NCI-H345 treated with DMSO at 0.1 percent for 48 hours (cell line): ENCODE measurements around the gene MTMR11.
A peak's percentile ranks its signal among the peaks of the same experiment; 100 is the strongest.
"Not testable (repeated sequence)": the region's sequence is repeated elsewhere in the genome, so short reads cannot be mapped to it uniquely, and the experiment has no call there.

Experiments
- DNase-seq: peaks from one replicate; lab custom pipeline; 2025; ENCODE audit not compliant: unreplicated experiment; lab: John Stamatoyannopoulos, UW

Gene MTMR11, protein sequence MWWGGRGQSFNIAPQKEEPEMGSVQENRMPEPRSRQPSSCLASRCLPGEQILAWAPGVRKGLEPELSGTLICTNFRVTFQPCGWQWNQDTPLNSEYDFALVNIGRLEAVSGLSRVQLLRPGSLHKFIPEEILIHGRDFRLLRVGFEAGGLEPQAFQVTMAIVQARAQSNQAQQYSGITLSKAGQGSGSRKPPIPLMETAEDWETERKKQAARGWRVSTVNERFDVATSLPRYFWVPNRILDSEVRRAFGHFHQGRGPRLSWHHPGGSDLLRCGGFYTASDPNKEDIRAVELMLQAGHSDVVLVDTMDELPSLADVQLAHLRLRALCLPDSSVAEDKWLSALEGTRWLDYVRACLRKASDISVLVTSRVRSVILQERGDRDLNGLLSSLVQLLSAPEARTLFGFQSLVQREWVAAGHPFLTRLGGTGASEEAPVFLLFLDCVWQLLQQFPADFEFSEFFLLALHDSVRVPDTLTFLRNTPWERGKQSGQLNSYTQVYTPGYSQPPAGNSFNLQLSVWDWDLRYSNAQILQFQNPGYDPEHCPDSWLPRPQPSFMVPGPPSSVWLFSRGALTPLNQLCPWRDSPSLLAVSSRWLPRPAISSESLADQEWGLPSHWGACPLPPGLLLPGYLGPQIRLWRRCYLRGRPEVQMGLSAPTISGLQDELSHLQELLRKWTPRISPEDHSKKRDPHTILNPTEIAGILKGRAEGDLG

DNA sequence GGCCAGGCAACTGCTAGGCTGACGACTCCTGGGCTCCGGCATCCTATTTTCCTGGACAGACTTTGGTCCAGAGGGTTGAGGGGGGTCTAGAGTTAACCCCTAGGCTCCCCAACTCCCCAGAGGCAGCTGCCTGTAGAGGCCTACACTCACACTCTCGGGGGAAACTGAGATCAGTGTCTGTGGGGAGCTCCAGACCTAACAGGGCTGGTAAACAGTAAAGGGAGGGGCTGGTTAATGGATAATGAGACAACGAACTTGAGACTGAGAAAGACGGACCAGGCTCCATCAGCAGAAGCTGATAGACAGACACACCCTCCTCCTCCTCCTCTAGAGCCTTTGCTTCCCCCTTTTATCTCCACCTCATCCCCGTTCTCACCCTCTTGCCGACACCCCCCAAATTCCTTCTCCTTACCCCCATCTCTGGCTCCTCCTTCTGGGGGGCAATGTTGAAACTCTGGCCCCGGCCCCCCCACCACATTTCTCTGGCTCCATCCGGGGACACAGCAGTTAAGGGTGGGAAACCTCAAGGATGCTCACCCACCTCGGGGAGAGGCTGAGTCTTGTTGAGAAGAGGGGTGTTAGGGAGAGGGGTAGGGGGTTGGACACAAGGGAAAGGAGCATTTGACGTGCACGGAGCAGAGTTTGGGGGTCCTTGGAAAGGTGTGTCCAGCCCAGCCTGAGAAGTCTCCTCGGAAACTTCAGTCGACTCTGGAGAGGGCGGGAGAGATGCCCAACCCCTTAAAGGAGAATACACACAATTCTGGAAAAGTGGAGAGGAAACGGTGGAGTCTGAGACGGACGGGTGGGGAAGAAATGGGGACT, at the start of gene MTMR11:
Gene MTMR11, minus strand, starts transcription at position 710 of the 822 bp plus-strand sequence. Its CDS starts 232 bp downstream, at position 478.
- no peak for DNase-seq

DNA sequence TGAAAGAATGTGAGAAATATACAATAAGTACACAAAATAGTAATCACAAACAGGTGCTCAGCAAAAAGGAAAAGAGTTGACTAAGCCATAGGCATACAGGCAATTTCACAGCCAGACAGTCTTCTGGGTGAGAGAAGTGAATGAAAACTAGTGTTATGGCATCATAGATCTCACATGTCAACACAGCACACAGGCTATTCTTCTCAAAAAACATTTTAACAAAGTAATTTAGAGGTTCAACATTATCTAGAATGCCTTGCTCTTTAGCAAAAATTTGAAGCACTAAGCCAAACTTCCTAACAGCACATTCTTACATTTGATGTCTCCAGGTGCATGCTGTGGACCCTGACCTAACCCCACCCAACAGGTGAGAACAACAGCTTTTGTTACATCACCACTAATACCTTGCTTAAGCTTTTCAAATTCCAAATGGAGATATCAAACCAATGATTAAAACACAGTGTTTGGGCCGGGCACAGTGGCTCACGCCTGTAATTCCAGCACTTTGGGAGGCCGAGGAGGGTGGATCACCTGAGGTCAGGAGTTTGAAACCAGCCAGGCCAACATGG, 43.4 kb upstream of the MTMR11 start:
- DNase-seq = no peak

DNA sequence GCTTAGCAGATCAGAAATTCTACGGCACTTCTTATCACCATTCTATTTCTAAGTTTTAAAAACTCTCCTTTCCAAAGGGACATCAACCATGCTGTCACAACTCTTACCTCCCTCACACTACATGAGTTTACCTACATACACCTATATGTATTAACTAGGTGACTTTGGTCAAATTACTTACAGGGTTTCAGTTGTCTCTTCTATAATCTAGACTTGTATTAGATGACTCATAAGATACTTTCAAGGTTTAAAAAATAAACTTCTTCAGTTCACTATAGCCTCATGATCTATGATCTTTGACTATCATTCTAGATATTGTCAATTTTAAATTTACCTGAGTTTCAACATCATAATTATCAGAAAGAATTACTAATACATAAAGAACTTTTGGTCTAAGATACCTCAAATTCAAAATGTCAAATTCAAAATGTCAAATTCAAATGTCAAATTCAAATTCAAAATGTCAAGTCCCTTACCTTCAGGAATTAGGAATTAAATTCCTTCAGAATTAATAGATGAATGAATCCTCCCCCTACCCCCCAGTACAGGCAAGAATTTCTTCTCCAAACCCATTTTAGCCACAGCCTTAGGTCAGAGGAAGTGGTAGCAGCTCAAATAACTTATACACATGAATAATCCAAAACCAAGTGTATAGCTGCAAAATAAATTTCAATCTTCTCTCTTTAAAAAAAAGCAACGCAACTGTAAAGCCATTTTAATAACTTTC, 42.7 kb upstream of the MTMR11 start:
- no peak for DNase-seq

DNA sequence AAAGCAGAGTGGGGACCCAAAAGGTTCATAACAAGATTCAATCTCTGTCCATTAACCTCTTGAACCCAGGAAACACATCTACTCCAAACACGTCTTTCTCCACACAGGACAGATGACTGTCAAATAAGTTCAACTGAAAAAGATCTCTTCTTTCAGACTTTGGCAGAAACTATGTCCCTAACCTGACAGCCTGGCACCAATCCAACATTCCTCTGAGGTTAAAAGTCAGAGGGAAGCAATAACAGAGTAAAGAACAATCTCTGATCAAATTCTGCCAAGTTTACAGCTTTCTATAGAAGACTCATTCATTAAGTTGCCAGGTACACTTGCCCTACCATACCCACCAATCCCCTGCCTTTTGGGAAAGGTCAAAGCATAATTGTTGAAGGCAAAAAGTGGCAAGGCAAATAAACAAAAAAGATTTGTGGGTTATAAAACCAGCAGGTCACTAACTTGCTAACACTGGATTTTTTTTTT, 41.9 kb upstream of the MTMR11 start:
- DNase-seq = no peak

DNA sequence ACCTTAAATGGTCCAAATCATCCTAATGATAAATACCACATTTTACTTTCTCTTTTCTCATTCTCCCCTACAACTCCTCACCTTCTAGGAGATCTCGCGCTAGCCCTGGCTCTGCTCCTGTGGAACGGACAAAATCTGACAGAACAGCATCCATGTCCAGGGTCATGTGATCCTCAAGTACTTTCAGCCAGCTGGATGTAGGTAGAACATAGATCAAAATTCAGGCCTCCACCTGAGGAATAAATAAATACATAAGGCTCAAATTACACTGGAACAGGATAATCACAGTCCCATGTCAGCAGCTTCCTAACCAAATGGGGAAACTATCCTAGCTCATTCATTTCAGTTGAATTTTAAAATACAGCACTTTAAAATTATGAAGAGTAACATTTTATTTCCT, 40.7 kb upstream of the MTMR11 start:
- peak; percentile 85 for DNase-seq

DNA sequence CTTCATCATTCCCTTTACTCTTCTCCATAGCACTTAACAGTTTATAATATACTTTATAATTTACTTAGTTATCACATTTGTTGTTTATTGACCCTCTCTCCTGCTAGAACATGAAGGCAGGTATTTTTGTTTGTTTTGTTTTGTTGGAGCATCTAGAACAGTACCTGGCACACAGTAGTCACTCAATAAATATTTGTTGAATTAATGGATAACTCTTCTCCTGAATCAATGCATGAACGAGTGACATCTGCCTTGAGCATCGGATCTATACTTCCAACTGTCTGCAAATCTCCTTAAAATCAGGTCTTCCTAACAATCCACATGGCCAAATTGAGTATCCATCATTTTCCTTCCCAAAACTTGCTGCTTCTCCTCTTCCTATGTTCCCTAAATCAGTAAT, 35.9 kb upstream of the MTMR11 start:
- DNase-seq = no peak

DNA sequence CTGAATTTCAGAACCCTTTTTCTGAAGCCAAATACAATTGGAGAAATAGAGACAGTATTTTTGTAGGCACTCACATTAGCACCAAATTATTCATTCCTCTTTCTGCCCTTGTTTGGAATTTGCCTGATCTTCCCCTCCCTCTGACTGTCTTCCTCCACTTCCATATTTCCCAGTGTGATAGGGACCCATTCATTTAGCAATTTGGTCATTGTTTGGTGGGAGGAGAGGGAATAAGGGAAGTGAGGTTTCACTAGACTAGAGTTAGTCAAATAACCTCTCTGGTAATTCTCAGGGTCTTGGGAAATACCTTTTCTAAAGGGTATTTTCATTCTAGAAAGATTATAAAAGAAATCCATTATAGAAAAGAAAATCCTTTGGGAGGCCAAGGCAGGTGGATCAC, 31.0 kb upstream of the MTMR11 start:
- DNase-seq = no peak

DNA sequence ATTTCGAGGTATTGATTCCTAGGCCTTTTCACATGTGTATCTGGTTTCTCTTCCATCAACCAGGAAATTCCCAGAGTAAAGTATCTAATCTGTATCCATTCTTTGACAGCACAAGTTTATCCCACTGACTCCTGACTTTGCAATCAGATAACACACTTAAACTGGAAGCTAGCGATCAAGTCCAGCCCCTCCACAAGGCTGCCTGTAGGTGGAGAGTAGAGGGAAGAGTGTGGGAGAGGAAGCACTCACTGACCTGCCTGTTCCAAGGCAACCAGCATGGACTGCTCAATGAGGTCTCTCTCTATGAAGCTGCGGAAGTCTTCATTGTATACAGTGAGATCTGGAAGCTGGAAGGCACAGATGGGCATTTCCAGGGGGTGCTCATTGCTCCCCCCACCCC, 30.4 kb upstream of the MTMR11 start:
- DNase-seq = no peak

DNA sequence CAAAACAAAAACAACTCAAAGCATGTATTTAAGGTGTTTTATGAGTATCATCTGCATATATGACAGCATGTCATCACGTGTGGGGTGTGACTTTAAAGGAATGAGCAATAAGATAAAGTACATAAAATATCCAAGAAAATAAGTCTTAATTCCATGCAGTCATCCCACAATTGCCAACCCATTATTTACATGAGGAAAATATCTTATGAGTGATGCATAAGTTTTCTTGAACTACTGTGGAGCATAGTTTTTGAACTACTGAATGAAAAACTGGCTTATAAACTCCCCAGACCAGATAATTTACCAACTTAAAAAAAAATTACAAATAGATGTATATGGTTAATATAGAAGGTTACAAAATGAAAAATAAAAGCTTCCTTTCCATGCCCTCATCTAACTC, 29.7 kb upstream of the MTMR11 start:
- DNase-seq = no peak

DNA sequence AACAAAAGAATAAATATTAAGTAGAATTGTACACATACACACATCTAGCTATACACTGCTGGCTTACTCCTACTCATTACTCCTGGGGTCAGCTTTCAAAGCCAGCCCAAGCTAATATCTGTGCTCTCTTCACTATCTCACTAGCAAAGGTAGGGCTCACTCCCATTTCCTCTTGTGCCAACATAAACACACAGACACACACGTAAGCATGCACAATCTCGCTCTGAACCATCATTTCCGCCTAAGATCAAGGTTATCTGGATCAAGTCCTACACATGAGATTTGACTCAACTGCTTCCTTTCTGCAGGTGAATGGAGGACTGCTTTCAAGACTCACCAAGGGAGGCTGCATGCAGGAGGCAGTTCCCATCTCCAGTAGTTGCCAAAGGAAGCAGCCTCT, 28.8 kb upstream of the MTMR11 start:
- DNase-seq = no peak

DNA sequence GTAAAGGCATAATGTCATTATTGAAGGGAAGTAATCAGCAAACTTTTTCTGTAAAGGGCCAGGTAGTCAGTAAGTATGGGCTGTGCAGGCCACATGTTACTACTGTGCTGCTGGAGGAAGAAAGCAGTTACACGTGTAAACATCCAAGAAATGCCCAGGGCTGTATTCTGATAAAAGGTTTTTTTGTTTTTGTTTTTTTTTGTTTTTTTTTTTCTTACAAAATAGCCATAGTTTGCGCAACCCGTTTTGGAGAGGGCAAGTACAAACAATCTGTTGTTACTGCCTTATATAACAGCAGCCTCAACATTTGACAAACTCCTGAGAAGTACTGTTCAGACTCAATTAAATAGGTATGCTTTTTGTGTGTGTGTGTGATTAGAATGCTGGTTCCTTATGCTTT, 26.7 kb upstream of the MTMR11 start:
- DNase-seq = no peak

DNA sequence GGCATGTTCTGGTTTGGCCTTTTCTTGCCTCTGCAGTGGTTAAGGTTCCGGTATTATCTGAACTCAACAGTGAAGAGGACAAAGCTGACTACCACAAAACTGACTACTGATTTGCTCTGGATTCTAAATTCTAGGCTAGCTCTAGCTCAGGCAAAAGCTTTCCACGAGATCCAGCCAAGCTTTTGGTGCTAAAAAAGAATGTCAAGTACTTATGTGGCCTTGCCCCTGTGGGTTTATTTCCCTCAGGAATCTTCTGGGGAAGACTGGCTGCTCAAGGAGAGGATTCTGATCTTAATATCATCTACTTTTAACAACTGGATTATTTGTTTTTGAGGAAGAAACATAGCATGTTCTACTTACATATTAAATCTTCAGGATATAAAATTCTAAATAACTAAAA, 26.1 kb upstream of the MTMR11 start:
- no peak for DNase-seq

DNA sequence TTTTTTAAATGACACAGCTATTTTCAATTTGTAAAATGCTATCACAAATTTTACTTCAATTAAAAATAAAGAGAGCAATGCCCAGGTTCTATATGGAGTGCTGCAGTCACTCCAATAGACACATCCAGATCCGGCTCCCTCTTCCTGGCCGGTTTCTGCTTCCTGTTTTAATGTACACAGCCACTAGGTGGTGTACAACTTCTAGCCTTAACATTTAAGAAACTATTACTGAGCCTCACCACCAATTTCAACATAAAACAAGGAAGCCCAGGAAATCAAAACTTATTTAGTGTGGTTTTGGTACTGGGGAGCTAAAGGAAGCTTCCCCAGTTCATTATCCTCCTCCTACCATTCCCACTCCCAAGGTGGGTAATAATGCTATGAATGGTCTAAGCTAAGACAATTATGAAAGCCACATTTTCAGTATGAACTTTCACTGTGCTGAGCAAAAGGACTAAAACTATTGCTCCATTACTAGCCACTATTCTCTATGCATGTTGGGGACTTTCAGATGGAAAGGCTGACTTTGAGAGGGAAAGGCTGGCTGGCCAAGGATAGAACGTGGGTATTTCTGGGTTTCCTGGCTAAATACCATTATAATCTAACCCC, 25.5 kb upstream of the MTMR11 start:
- peak; percentile 85 for DNase-seq

DNA sequence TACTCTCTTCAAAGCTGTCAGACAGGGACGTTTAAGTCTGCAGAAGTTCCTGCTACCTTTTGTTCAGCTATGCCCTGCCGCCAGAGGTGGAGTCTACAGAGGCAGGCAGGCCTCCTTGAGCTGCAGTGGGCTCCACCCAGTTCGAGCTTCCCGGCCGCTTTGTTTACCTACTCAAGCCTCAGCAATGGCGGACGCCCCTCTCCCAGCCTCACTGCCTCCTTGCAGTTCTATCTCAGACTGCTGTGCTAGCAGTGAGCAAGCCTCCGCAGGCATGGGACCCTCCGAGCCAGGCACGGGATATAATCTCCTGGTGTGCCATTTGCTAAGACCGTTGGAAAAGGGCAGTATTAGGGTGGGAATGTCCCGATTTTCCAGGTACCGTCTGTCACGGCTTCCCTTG, 20.9 kb upstream of the MTMR11 start:
- not testable (repeated sequence) for DNase-seq

DNA sequence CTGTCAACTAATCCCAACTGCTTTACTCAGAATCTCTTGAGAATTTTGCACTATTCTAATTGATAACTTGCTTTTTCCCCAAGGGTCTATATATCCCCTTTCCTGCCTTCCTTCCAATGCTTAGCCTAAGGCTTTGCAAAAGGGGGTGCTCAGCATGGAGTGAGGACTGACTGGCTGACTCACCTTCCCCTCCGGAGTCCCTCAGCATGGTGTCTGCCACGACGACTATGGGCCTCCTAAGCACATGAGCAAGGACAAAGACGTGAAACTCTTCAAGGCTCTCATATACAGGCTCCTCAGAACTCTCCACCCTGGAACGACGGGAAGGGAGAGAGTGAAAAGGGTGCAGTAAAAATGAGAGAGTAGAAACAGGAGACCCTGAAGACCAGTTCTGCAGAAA, 13.2 kb upstream of the MTMR11 start:
- DNase-seq = no peak

DNA sequence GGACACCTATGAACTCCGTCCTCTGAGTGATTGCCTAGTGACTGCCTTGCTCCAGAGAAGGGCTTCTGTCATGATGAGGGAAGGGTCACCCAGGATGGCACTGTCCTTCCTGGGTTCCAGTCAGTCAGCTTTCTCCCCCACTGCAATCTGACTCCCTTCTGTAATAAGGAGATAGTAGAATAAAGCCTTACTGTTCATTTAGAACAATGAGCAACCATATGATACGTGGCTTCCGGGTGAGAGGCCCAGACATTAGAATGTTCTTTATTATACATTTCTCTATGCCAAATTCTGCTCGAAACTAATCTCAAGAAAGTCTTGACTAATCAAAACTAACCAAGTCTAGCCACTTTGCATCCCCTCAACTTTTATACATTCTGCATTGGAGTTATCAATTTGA, 8.5 kb upstream of the MTMR11 start:
- no peak for DNase-seq

DNA sequence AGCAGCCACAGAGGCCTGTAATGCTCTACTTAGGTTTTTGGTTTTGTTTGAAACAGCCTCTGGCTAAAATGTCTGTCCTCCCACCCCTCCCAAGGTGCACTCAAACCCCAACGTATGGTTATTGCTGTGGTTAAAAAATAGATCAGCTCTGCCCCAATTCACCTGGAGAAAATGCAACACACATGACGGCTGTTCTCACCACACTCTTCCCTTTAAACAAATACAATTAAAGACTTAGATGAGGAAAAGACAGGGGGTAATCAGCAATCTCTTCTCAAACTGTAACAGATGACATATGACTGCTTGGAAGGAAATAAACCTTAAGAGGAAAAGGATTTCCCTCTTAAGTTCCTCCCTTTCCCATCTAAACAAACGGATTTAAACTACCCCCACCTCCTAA, 6.2 kb upstream of the MTMR11 start:
- no peak for DNase-seq

DNA sequence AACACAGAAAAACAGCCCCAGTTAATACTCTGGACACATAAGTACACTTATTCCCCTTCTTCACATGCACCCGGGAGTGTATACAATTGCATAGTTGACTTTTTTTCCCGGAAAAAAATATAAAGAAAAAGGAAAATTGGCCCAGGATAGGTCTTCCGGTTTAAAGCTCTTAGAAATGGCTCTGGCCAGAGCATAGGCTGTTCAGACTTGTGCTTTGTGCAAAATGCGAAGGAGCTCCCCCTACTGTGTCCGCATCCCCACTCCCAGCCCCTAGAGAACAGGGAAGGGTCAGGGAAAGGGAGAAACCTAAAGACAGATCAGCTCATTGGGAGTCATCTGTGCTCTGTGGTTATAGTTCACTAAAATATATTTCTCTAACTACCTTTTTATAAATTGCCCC, 5.5 kb upstream of the MTMR11 start:
- DNase-seq = no peak

DNA sequence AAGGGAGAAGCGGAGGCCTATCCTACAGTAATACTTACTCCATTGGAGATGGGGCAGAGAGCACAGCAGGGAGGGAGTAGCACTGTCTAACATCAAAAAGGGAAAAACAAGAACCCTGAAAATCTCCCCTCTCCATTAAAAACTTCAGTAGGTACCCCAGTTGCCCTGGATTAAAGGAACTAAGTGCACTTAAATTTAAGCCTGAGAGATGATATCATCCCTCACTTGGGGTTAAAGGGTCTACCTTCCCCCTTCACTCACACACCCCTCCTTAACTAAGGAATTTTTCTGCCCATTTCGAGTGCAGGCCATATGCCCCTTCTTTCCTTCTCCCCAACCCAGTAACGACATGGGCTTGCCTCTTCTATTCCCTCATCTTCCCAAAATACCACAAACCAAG, 3.7 kb upstream of the MTMR11 start:
- DNase-seq = no peak

DNA sequence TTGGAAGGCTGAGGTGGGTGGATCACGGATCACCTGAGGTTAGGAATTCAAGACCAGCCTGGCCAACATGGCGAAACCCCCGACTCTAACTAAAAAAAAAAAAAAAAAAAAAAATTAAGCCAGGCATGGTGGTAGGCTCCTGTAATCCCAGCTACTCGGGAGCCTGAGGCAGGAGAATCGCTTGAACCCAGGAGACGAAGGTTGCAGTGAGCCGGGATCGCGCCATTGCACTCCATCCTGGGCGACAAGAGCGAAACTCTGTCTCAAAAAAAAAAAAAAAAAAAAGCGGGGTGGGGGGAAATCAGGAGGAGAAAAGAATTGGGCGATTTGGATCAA, 2.0 kb upstream of the MTMR11 start:
- not testable (repeated sequence) for DNase-seq
